ENCODE results near the gene CLDN6. TPM values are rescaled to one million over a fixed set of nuclear protein-coding genes. Genes with fewer than 3 reads are reported as not detected.

Gene CLDN6
- total and polyA plus RNA-seq, 12 donors = 0.46 to 0.47 TPM; not detected in 10

DNA sequence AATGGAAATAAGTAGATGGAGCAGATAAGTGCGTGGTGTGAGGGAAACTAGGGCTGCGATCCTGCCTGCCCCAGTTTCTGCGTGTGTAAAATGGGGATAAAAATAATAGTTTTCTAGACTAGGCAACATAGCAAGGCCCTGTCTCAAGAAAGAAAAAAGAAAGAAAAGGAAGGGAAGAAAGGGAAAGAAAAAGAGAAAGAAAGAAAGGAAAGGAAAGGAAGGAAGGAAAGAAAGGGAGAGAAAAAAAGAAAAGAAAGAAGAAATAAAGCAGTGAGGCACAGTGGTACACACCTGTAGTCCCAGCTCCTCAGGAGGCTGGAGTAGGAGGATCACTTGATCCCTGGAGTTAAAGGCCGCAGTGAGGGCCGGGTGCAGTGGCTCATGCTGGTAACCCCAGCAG lies 35.6 kb downstream of the CLDN6 start:
- peaks cover 12 to 24% of the 10 kb centered on the region in 2 donors for H3K4me1 ChIP-seq (replicated peaks in 1 of 2)
- no peaks in the 10 kb centered on the region for H3K36me3 ChIP-seq (replicated peaks in 1 of 2)
- no peak for DNase-seq
- H3K9me3 ChIP-seq (replicated peaks in 1 of 3) = no peaks in the 10 kb centered on the region
- no peak overlapping the region for H3K27ac ChIP-seq
- peaks cover 4% of the 10 kb centered on the region for H3K27me3 ChIP-seq
- WGBS, 4 donors = 69 to 88% (median 79%) methylated on average over 5 of the region's 5 CpGs
- TF ChIP-seq POLR2A (IDR thresholded peaks at IDR 0.05) = no peak
- TF ChIP-seq, protein P1, sequence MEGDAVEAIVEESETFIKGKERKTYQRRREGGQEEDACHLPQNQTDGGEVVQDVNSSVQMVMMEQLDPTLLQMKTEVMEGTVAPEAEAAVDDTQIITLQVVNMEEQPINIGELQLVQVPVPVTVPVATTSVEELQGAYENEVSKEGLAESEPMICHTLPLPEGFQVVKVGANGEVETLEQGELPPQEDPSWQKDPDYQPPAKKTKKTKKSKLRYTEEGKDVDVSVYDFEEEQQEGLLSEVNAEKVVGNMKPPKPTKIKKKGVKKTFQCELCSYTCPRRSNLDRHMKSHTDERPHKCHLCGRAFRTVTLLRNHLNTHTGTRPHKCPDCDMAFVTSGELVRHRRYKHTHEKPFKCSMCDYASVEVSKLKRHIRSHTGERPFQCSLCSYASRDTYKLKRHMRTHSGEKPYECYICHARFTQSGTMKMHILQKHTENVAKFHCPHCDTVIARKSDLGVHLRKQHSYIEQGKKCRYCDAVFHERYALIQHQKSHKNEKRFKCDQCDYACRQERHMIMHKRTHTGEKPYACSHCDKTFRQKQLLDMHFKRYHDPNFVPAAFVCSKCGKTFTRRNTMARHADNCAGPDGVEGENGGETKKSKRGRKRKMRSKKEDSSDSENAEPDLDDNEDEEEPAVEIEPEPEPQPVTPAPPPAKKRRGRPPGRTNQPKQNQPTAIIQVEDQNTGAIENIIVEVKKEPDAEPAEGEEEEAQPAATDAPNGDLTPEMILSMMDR (IDR thresholded peaks at IDR 0.05) = no peak
- no peak overlapping the region for H3K4me3 ChIP-seq
- intact Hi-C loops (cut with DNase I) = loop anchor here in 1 of 2 donors (10.0 kb wide), 1 partner anchor 58 kb away; no protein-coding TSS in a partner anchor

DNA sequence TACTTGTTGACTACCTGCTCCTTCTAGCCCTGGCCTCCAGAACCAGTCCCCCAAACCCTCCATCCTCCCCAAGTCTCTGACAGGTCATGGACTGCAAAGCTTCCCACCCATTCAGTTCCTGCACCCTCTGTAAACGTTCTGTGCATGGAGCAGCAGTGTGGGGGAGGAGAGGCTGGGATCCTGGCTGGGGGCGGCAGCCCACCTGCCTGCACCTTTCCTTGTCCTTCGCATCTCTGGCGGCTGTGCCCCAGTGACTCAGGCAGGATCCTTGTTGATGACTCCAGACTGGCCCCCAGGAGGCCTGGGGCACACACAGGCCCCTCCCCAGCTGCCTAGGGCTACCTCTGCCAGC lies 36.1 kb downstream of the CLDN6 start:
- Histone ChIP-seq H3K4me1 (replicated peaks in 1 of 2) (peaks cover 12 to 24% of the 10 kb centered on the region in 2 donors), H3K4me3 (no peak overlapping the region), H3K36me3 (replicated peaks in 1 of 2) (no peaks in the 10 kb centered on the region), H3K27me3 (peaks cover 4% of the 10 kb centered on the region), H3K9me3 (replicated peaks in 1 of 3) (no peaks in the 10 kb centered on the region), H3K27ac (peak overlapping the region in 2 of 5 donors; percentile 83 to 84)
- DNase-seq = no peak
- TF ChIP-seq POLR2A (IDR thresholded peaks at IDR 0.05) = no peak
- TF ChIP-seq, protein P1 (IDR thresholded peaks at IDR 0.05) = no peak
- 44 to 67% (median 56%) methylated on average over 4 of the region's 4 CpGs for WGBS, 4 donors
- intact Hi-C loops (cut with DNase I) = loop anchor here in 1 of 2 donors (10.0 kb wide), 1 partner anchor 57 kb away; no protein-coding TSS in a partner anchor

DNA sequence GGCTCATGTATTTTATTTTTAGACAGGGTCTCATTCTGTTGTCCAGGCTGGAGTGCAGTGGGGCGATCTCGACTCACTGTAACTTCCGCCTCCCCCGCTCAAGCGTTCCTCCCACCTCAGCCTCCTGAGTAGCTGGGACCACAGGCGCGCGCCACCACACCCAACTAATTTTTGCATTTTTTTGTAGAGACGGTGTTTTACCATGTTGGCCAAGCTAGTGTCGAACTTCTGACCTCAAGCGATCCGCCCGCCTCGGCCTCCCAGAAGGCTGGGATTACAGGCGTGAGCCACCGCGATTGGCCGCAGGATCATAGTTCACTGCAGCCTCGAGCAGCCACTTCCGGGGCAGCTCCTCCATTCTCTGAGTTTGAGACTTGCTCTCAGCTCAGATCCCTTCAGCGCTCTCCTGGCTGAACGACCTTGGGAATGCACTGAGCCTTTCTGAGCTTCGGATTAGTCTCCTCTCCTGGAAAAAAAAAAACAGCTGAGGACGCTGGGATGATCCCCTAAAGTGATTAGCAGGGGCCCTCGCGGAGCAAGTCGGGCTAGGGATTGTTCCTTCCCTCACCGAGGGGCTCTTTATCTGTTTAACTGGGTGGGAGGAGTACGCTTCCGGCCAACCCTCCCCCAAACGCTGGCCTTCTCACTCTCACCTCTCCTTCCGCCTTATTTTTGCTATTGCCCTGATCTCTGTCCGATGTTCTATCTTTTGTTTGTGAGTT lies 36.6 kb downstream of the CLDN6 start:
- TF ChIP-seq, protein P1 (IDR thresholded peaks at IDR 0.05) = no peak
- TF ChIP-seq POLR2A (IDR thresholded peaks at IDR 0.05) = peak in 1 of 2 donors; percentile 13
- peak in 6 of 7 donors; percentile 55 to 71 (median 69) for DNase-seq
- no peaks in the 10 kb centered on the region for H3K36me3 ChIP-seq (replicated peaks in 1 of 2)
- H3K27ac ChIP-seq = peak overlapping the region in 4 of 5 donors; percentile 78 to 84 (median 82)
- H3K4me1 ChIP-seq (replicated peaks in 1 of 2) = peaks cover 12 to 24% of the 10 kb centered on the region in 2 donors
- H3K9me3 ChIP-seq (replicated peaks in 1 of 3) = no peaks in the 10 kb centered on the region
- peak overlapping the region in 1 of 4 donors; percentile 62 for H3K4me3 ChIP-seq
- WGBS, 4 donors = 35 to 43% (median 38%) methylated on average over 33 of the region's 33 CpGs
- intact Hi-C loops (cut with DNase I) = loop anchor here in 1 of 2 donors (10.0 kb wide), 1 partner anchor 57 kb away; no protein-coding TSS in a partner anchor
- H3K27me3 ChIP-seq = peaks cover 4% of the 10 kb centered on the region

DNA sequence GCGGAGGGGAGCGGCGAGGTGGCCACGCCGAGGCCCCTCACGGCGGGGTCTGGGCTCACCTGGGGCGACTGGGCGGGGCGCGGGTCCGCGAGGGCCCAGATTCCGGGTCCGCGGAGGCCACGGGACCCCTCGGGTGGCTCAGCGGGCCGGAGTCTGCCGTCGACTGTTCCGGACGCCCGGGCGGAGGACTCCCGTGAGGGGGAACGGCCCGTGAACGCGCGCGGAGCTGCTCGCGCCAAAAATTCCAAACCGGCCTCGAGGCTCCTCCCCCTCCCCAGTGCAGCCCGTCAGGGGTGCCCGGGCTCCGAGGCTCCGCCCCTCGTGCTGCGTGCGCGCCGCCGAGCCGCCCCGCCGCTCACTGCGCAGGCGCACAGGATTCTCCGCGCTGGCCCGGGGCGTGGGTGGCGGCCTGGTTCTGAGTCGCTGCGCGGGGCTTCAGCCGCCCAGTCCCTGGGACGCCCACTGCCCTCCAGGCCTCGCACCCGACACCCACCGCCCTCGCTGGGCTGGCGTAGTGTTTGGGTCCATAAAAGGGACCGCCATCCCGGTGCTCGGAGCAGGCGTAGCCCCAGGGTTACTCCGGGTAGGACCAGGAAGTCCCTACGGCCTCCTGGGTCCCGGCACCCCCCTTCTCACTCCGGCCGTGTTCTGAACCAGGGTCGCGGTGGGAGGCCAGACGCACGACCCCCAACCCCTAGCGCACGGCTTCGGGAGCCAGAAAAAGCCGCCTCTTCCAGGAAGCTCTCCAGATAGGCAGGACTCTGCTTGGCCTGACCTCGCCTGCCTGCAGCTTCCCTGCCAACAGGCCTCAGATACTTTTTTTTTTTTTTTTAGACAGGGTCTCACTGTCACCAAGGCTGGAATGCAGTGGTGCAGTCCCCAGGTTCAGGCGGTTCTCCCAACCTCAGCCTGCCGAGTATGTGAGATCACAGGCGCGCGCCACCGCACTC lies 37.5 kb downstream of the CLDN6 start, which contains the start of gene PKMYT1:
Gene PKMYT1, minus strand, starts transcription at position 220 of the 950 bp plus-strand sequence. CDS start 789 bp downstream, outside the sequence.
- peak; percentile 85 to 93 (median 90) for DNase-seq
- WGBS, 4 donors = 6 to 83% (median 11%) methylated on average over 6 to 91 of the region's 91 CpGs
- Histone ChIP-seq H3K36me3 (replicated peaks in 1 of 2) (no peaks in the 10 kb centered on the region), H3K9me3 (replicated peaks in 1 of 3) (no peaks in the 10 kb centered on the region), H3K4me3 (peak within 1 kb of the TSS in 3 of 4 donors; percentile 16 to 72 (median 62)), H3K27ac (peak within 1 kb of the TSS in 4 of 5 donors; percentile 78 to 84 (median 82)), H3K27me3 (peaks cover 4% of the 10 kb centered on the region), H3K4me1 (replicated peaks in 1 of 2) (peaks cover 12 to 24% of the 10 kb centered on the region in 2 donors)
- intact Hi-C loops (cut with DNase I) = loop anchor here in 1 of 2 donors (10.0 kb wide), 1 partner anchor 56 kb away; no protein-coding TSS in a partner anchor
- peak; percentile 87 to 93 for TF ChIP-seq POLR2A (IDR thresholded peaks at IDR 0.05)
- TF ChIP-seq, protein P1 (IDR thresholded peaks at IDR 0.05) = no peak

Data from adrenal gland (tissue), 12 donors.